Measurements from ENCODE around the gene SPATA2. TPM values are rescaled to one million over a fixed set of nuclear protein-coding genes. Genes with fewer than 3 reads are reported as not detected.

SPATA2 gene
- total RNA-seq, 1 experiment from 2014 or later = 6.6 TPM

- Histone ChIP-seq H3K4me3 (replicated peaks in 1 of 2; ENCODE audit: low read depth in 1 of 2, low read length in 2 of 2) (no peak overlapping the region), H3K9ac (ENCODE audit: low read length) (no peak overlapping the region), H3K4me2 (ENCODE audit: low read length) (no peak overlapping the region), H3K79me2 (ENCODE audit: insufficient read depth, low read length) (no peaks in the 10 kb centered on the region), H3K27me3 (ENCODE audit: insufficient read depth, low read length) (no peaks in the 10 kb centered on the region), H3K36me3 (ENCODE audit: control insufficient read depth in 1 of 2, insufficient read depth in 2 of 2, low read length in 2 of 2) (peaks cover 2 to 4% of the 10 kb centered on the region in 2 experiments; a peak in 2 of 4 replicates), H3K4me1 (ENCODE audit: control insufficient read depth in 1 of 2, insufficient read depth in 2 of 2, low read length in 2 of 2) (peaks cover 6 to 10% of the 10 kb centered on the region in 2 experiments; a peak in 3 of 4 replicates), H3K27ac (ENCODE audit: low read depth, low read length) (no peak overlapping the region), H3K9me2 (ENCODE audit: insufficient read depth) (no peaks in the 10 kb centered on the region), H2AFZ (ENCODE audit: low read depth, low read length, poor library complexity, severe bottlenecking) (no peak overlapping the region), H4K20me1 (ENCODE audit: insufficient read depth) (no peaks in the 10 kb centered on the region), H3K9me3 (ENCODE audit: control insufficient read depth in 1 of 2, insufficient read depth in 1 of 2, low read depth in 1 of 2, low read length in 2 of 2) (no peaks in the 10 kb centered on the region)
- ATAC-seq = no peak
- ChIA-PET POLR2A (no interaction called here), RAD21 (ENCODE audit: low non-redundant PET in 1 of 2, low total read pairs in 2 of 2, uncharacterized antibody in 2 of 2, unreplicated experiment in 2 of 2) (no interaction called here), CTCF (no interaction called here)
- no TSS peak for BruUV-seq (replicated peaks)
- intact Hi-C loops (cut with micrococcal nuclease) = no loop called here
- TF ChIP-seq ZNF274 (IDR thresholded peaks at IDR 0.05; ENCODE audit: low read depth, low read length) (no peak), RAD21 (IDR thresholded peaks at IDR 0.05; ENCODE audit: low read depth) (no peak), CBX3 (IDR thresholded peaks at IDR 0.05; ENCODE audit: low read depth) (no peak), EGR1 (IDR thresholded peaks at IDR 0.05; ENCODE audit: low read depth) (no peak), ATF3 (IDR thresholded peaks at IDR 0.05) (no peak), REST (IDR thresholded peaks at IDR 0.05; ENCODE audit: low read depth) (no peak), CTCF (IDR thresholded peaks at IDR 0.05 in 2 of 3, conservative IDR thresholded peaks at IDR 0.05 in 1 of 3; ENCODE audit: borderline replicate concordance in 1 of 3, insufficient read depth in 1 of 3, low read depth in 2 of 3, low read length in 2 of 3) (no peak), POLR2AphosphoS5 (IDR thresholded peaks at IDR 0.05; ENCODE audit: low read depth, low read length) (no peak), EZH2 (IDR thresholded peaks at IDR 0.05) (no peak), EZH2phosphoT487 (IDR thresholded peaks at IDR 0.05; ENCODE audit: borderline replicate concordance) (no peak), TCF7L2 (IDR thresholded peaks at IDR 0.05; ENCODE audit: borderline replicate concordance, extremely low read depth, insufficient read depth, insufficient read length) (no peak), SRF (IDR thresholded peaks at IDR 0.05; ENCODE audit: low read depth) (no peak), SP1 (IDR thresholded peaks at IDR 0.05; ENCODE audit: low read depth) (no peak), JUND (IDR thresholded peaks at IDR 0.05) (no peak), YY1 (IDR thresholded peaks at IDR 0.05; ENCODE audit: extremely low read depth, insufficient replicate concordance, low read depth, low read length) (no peak), MAX (IDR thresholded peaks at IDR 0.05) (no peak), FOSL1 (IDR thresholded peaks at IDR 0.05; ENCODE audit: low read depth) (no peak), ELF1 (IDR thresholded peaks at IDR 0.05; ENCODE audit: borderline replicate concordance, low read depth) (no peak)
- DNase-seq (ENCODE audit: low read depth, low spot score) = no peak
These were observed 61.0 kb downstream of the SPATA2 start for GRCh38 chr20:49854190-49854875.
